NCI-H187 (cell line): ENCODE results near the gene CACNB3.
"Not testable (repeated sequence)": the region's sequence is repeated elsewhere in the genome, so short reads cannot be mapped to it uniquely, and the experiment has no call there.

Experiments
- DNase-seq, 2 experiments: peaks; one replicate each; lab custom pipeline; 2025; lab: John Stamatoyannopoulos, UW

The CACNB3 gene

GRCh38 chr12:48818831-48819590 lies 715 bp downstream of the CACNB3 start:
- peak in 1 of 2 experiments; percentile 56 for DNase-seq

DNA sequence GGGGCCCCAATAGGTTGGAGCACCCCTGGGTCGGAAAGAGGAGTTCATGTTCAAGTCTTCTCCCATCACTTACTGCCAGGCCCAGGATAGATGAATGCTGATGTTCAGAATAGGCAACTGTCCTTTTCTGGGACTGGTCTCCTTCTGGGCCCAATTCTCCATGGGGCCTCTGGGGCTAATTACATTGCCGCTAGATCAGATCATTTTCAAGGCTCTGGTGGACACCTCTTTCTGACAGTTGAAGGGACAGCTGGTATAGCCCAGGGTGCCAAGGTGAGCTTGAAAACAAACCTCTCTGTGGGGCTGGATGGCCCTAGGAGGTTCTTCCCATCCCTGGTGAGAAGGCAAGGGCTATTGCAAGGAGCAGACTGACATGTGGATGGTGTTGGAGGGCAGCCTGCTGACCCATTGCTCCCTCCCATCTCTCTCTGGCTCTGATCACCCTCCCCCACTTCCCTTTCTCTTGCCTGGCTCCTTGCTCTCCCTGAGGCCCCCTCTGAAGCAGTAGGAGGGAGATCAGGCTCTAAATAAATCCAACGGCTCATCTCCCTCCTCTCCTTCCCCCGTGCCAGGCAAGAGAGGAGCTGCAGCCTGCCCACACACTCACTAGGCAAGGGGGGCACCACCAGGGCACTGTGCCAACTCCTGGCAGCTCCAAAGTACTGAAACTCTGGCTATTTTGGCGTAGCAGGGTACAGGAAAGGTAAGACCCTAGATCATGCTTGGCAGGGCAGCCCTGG lies 1.9 kb downstream of the CACNB3 start:
- DNase-seq, result no peak

- no peak for DNase-seq
These were observed 3.8 kb downstream of the CACNB3 start for GRCh38 chr12:48822139-48822538.

GRCh38 chr12:48822711-48823110 lies 4.4 kb downstream of the CACNB3 start:
- DNase-seq, result no peak

- no peak for DNase-seq
These were observed 5.0 kb downstream of the CACNB3 start for GRCh38 chr12:48823281-48823680.

- DNase-seq, result peak in 1 of 2 experiments; percentile 52
These were observed 5.8 kb downstream of the CACNB3 start for GRCh38 chr12:48824112-48824511.

GRCh38 chr12:48824905-48825304 lies 6.6 kb downstream of the CACNB3 start:
- DNase-seq, result no peak

GRCh38 chr12:48826209-48826855 lies 8.0 kb downstream of the CACNB3 start:
- no peak for DNase-seq

DNA sequence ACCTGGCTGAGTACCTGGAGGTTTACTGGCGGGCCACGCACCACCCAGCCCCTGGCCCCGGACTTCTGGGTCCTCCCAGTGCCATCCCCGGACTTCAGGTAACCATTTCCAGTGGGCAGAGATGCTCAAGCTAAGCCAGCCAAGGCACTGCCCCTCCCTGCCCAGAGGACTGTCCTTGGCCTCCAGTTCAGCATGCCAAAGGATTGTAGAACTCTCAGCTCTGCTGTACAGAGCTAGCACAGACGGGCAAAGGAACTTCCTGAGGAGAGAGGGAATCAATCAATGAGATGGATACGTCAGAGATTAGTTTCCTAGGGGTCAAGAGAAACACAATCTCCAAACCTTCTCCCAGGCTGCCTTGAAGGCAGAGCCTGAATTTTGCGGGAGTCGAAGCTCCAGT lies 8.7 kb downstream of the CACNB3 start:
- no peak for DNase-seq

DNA sequence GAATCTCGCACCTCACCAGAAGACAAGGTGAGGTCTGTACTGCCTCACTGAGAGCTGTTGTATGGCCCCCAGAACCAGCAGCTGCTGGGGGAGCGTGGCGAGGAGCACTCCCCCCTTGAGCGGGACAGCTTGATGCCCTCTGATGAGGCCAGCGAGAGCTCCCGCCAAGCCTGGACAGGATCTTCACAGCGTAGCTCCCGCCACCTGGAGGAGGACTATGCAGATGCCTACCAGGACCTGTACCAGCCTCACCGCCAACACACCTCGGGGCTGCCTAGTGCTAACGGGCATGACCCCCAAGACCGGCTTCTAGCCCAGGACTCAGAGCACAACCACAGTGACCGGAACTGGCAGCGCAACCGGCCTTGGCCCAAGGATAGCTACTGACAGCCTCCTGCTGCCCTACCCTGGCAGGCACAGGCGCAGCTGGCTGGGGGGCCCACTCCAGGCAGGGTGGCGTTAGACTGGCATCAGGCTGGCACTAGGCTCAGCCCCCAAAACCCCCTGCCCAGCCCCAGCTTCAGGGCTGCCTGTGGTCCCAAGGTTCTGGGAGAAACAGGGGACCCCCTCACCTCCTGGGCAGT lies 9.3 kb downstream of the CACNB3 start:
- no peak for DNase-seq

- no peak for DNase-seq
These were observed 10.0 kb downstream of the CACNB3 start for GRCh38 chr12:48828293-48828692.

GRCh38 chr12:48828841-48829575 lies 10.7 kb downstream of the CACNB3 start:
- no peak for DNase-seq

- no peak for DNase-seq
These were observed 13.0 kb downstream of the CACNB3 start for GRCh38 chr12:48831257-48831656.

DNA sequence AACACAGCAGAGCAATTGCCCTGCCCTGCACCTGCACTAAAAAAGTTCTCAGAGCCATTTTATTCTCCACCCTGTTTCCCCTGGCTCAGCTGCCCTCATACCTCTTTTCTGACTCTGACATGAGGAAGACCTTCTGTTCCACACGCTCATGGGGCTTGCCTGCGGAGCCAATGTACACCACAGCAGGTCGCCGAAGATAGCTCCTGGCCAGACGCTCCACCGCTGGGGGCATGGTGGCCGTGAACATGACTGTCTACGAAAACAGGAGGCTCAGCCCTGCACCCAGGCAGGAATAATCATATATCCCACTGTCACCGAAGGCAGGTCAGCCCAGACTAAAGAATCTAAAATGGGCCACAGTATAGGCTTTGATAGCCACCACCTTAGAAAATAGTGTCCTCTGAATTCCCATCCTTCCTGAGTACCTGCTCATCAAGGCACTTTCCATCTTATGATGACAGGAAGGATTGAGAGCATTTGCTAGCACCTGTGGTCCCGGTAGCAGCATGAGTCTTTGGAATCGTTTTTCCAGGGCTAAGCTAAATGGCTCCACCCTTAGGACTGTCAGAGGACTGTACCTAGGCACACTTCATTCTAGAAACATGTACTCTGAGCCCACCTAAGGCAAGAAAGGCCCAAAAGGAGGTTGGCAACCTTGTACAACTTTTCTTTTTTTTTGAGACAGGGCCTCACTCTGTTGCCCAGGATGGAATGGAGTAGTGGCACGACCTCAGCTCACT lies 14.2 kb downstream of the CACNB3 start:
- no peak for DNase-seq

DNA sequence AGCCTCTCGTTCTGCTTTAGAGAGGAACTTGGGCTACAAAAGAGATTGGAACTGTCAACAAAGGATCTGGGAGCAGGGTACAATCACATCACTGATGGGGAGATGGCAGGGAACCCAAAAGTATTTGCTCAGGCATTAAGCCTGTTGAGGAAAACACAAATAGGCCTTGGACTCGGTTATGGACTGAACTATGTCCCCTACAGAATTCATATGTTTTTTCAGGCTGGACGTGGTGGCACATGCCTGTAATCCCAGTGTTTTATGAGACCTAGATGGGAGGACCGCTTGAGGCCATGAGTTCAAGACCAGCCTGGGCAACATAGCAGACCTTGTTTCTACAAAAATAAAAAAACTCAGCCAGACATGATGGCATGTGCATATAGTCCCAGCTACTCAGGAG lies 19.8 kb downstream of the CACNB3 start:
- no peak for DNase-seq

DNA sequence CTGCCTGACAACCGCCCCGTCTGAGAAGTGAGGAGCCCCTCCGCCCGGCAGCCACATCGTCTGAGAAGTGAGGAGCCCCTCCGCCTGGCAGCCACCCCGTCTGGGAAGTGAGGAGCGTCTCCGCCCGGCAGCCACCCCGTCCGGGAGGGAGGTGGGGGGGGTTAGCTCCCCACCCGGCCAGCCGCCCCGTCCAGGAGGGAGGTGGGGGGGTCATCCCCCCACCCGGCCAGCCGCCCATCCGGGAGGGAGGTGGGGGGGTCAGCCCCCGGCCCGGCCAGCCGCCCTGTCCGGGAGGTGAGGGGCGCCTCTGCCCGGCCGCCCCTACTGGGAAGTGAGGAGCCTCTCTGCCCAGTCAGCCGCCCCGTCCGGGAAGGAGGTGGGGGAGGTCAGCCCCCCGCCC lies 23.7 kb downstream of the CACNB3 start:
- DNase-seq, result not testable (repeated sequence)

- peak; percentile 91 to 97 for DNase-seq
These were observed 33.8 kb downstream of the CACNB3 start, which contains the start of gene DDX23 for GRCh38 chr12:48851883-48852733. Gene DDX23 (minus strand): TSS chr12:48852163. CDS start chr12:48845782, 6,381 bp downstream.

GRCh38 chr12:48852734-48853688 lies 34.7 kb downstream of the CACNB3 start:
- peak; percentile 80 to 90 for DNase-seq

- no peak for DNase-seq
These were observed 36.2 kb downstream of the CACNB3 start for GRCh38 chr12:48854488-48854887.
